ENCODE measurements around the gene SAMD8.

- TF ChIP-seq CTCF (conservative IDR thresholded peaks at IDR 0.05) (no peak), ZFX (IDR thresholded peaks at IDR 0.05) (no peak)
These were observed 118.5 kb downstream of the SAMD8 start for GRCh38 chr10:75229971-75230370.

All from C4-2B (cell line).